GM12878 (cell line): Measurements from ENCODE around the gene KLHL30. TPM values are rescaled to one million over a fixed set of nuclear protein-coding genes. Genes with fewer than 3 reads are reported as not detected.

Source experiments
- ATAC-seq: fragments of 200-7000 bp; cut with Tn5 transposase; 3 replicates; pipeline ENCODE4 v1.9.1; 2020; ENCODE audit warnings: mild to moderate bottlenecking, moderate library complexity
- BruUV-seq: library from RNA; stranded (reverse); fragments of 400-500 nt; replicated peaks from 2 replicates; lab custom pipeline; 2021; lab: Mats Ljungman, UMichigan
- CTCF ChIA-PET: fragments of 300-600 bp; sonication (Branson Sonifier 250); formaldehyde crosslinking; extraction: SDS; loops from one replicate; lab custom pipeline; 2021; ENCODE audit warnings: inconsistent platforms; lab: Yijun Ruan, JAX
- POLR2A ChIA-PET: fragments of 350-600 bp; formaldehyde crosslinking; extraction: SDS; loops from one replicate; lab custom pipeline; 2021; ENCODE audit warnings: inconsistent platforms; lab: Charles Lee
- RAD21 ChIA-PET: fragments of 300-600 bp; sonication (Branson Sonifier 250); formaldehyde crosslinking; loops from one replicate; lab custom pipeline; 2023; ENCODE audit warnings: antibody characterized with exemption; ENCODE audit not compliant: unreplicated experiment; lab: Charles Lee
- SMC1A ChIA-PET: fragments of 300-600 bp; sonication (Branson Sonifier 250); formaldehyde crosslinking; loops from one replicate; lab custom pipeline; 2023; ENCODE audit not compliant: unreplicated experiment, uncharacterized antibody; lab: Charles Lee
- DNase-seq: peaks from one replicate; pipeline ENCODE4 v3.0.0-alpha.2; 2011; ENCODE audit warnings: low read depth, low spot score
- FAIRE-seq: peaks from 3 replicates; lab custom pipeline; 2011; peaks lifted over from hg19 to GRCh38; lab: Jason Lieb, UNC
- H2AFZ ChIP-seq: 2 replicates; pipeline ENCODE4 v1.6.0; 2011; ENCODE audit warnings: low read depth, low read length, control low read depth; ENCODE audit not compliant: control insufficient read depth
- H3K27ac ChIP-seq: 2 replicates; pipeline ENCODE4 v1.5.1; 2011; ENCODE audit warnings: control low read depth; ENCODE audit not compliant: control insufficient read depth, insufficient read depth
- H3K27me3 ChIP-seq, 2 experiments: replicated peaks in 1 of 2; 2 replicates each; pipeline versions ENCODE4 v1.6.0 to v1.6.1; 2011; ENCODE audit warnings: low read length in 1 of 2; ENCODE audit not compliant: control insufficient read depth in 2 of 2, insufficient read depth in 2 of 2
- H3K36me3 ChIP-seq, 2 experiments: 2 replicates each; pipeline ENCODE4 v1.5.1; 2011; ENCODE audit warnings: low read length in 1 of 2; ENCODE audit not compliant: control insufficient read depth in 2 of 2, insufficient read depth in 2 of 2
- H3K4me1 ChIP-seq: 2 replicates; pipeline ENCODE4 v1.6.1; 2011; ENCODE audit warnings: mild to moderate bottlenecking, low read length, moderate library complexity, mixed read lengths; ENCODE audit not compliant: control insufficient read depth, insufficient read depth
- H3K4me2 ChIP-seq: 2 replicates; pipeline ENCODE4 v1.6.0; 2011; ENCODE audit warnings: control low read depth; ENCODE audit not compliant: control insufficient read depth, insufficient read depth
- H3K4me3 ChIP-seq: fragments of 200-600 bp; sonication (generic); 2 replicates; pipeline ENCODE4 v1.5.1; 2016
- H3K79me2 ChIP-seq: 2 replicates; pipeline ENCODE4 v1.6.0; 2011; ENCODE audit warnings: low read length; ENCODE audit not compliant: control insufficient read depth, insufficient read depth
- H3K9ac ChIP-seq: 2 replicates; pipeline ENCODE4 v1.8.0; 2011; ENCODE audit warnings: low read length, control low read depth, mixed read lengths; ENCODE audit not compliant: control insufficient read depth, insufficient read depth
- H3K9me3 ChIP-seq: replicated peaks from 3 replicates; pipeline ENCODE4 v1.5.1; 2011; ENCODE audit warnings: mild to moderate bottlenecking, low read length; ENCODE audit not compliant: control insufficient read depth, insufficient read depth
- H4K20me1 ChIP-seq: 2 replicates; pipeline ENCODE4 v1.6.0; 2011; ENCODE audit not compliant: control insufficient read depth, insufficient read depth
- ATF7 ChIP-seq: fragments of 450-650 bp; IDR thresholded peaks from 2 replicates; pipeline ENCODE4 v1.6.1; 2016; ENCODE audit warnings: low read depth, mild to moderate bottlenecking
- BCL3 ChIP-seq: IDR thresholded peaks from 2 replicates; pipeline ENCODE4 v1.6.1; 2011; ENCODE audit warnings: borderline replicate concordance, low read depth, mild to moderate bottlenecking, moderate library complexity, low read length; ENCODE audit not compliant: insufficient read depth, poor library complexity, severe bottlenecking
- BMI1 ChIP-seq: fragments of 450-650 bp; IDR thresholded peaks from 2 replicates; pipeline ENCODE4 v1.6.1; 2016; ENCODE audit warnings: mild to moderate bottlenecking, moderate library complexity, borderline replicate concordance
- BRCA1 ChIP-seq: IDR thresholded peaks from 2 replicates; pipeline ENCODE4 v1.6.1; 2011; ENCODE audit warnings: low read depth, low read length, improper control_type of control experiment
- CREB1 ChIP-seq: IDR thresholded peaks from 2 replicates; pipeline ENCODE4 v1.6.1; 2012; ENCODE audit warnings: low read depth, mild to moderate bottlenecking, inconsistent platforms
- ETV6 ChIP-seq, 2 experiments: fragments of 450-650 bp in 1 of 2; IDR thresholded peaks in 1 of 2; conservative IDR thresholded peaks in 1 of 2; 2 replicates each; pipeline ENCODE4 v1.6.1; 2014; ENCODE audit warnings: antibody characterized with exemption in 1 of 2, borderline replicate concordance in 1 of 2, low read depth in 1 of 2, mild to moderate bottlenecking in 1 of 2, moderate library complexity in 1 of 2
- EZH2 ChIP-seq: IDR thresholded peaks from 2 replicates; pipeline ENCODE4 v1.6.1; 2012; ENCODE audit warnings: low read depth, mild to moderate bottlenecking, control low read depth, inconsistent platforms, low read length, borderline replicate concordance; ENCODE audit not compliant: control insufficient read depth
- MYC ChIP-seq: IDR thresholded peaks from 2 replicates; pipeline ENCODE4 v1.6.1; 2011; ENCODE audit warnings: mild to moderate bottlenecking, low read length, moderate library complexity, inconsistent platforms; ENCODE audit not compliant: insufficient read depth, insufficient replicate concordance, insufficient read length, severe bottlenecking
- NR2C2 ChIP-seq: IDR thresholded peaks from 2 replicates; pipeline ENCODE4 v1.6.1; 2011; ENCODE audit warnings: borderline replicate concordance, low read depth; ENCODE audit not compliant: control insufficient read depth, insufficient read length
- POLR2AphosphoS5 ChIP-seq: IDR thresholded peaks from 2 replicates; pipeline ENCODE4 v1.6.1; 2011; ENCODE audit warnings: mild to moderate bottlenecking, low read length, inconsistent platforms
- POU2F2 ChIP-seq: IDR thresholded peaks from 3 replicates; pipeline ENCODE4 v1.6.1; 2011; ENCODE audit warnings: low read depth, mild to moderate bottlenecking, low read length, borderline replicate concordance
- SKIL ChIP-seq: fragments of 450-650 bp; IDR thresholded peaks from 2 replicates; pipeline ENCODE4 v1.6.1; 2017; ENCODE audit warnings: mild to moderate bottlenecking, low read depth, inconsistent platforms; ENCODE audit not compliant: poor library complexity, severe bottlenecking
- TBL1XR1 ChIP-seq: IDR thresholded peaks from 2 replicates; pipeline ENCODE4 v1.6.1; 2012; ENCODE audit warnings: low read depth, low read length, improper control_type of control experiment
- ZBED1 ChIP-seq: IDR thresholded peaks from 2 replicates; pipeline ENCODE4 v1.6.1; 2016; ENCODE audit warnings: borderline replicate concordance
- ZZZ3 ChIP-seq: IDR thresholded peaks from 2 replicates; pipeline ENCODE4 v1.6.1; 2011; ENCODE audit warnings: low read depth; ENCODE audit not compliant: control insufficient read depth, insufficient read length
- WGBS: methylation state at CpG from one replicate; pipeline ENCODE4 v1.1.6; 2016; ENCODE audit warnings: low lambda C conversion rate; ENCODE audit not compliant: insufficient replicate concordance, insufficient coverage; ENCODE audit errors: missing lambda C conversion rate; 5-methylcytosine and 5-hydroxymethylcytosine counted together
- in situ Hi-C: fragments of 300-500 bp; cut with MboI; formaldehyde crosslinking; loops from 9 replicates; pipeline ENCODE4 v1.14.3; 2018; ENCODE audit warnings: mixed read lengths
- intact Hi-C: fragments of 100-400 bp; cut with micrococcal nuclease; formaldehyde crosslinking; loops from one replicate; pipeline ENCODE4 v1.14.2; 2022; ENCODE audit not compliant: unreplicated experiment
- polyA plus RNA-seq, 11 experiments: library from polyadenylated mRNA; depleted of rRNA in 4 of 11; unstranded in 6 of 11; stranded (reverse) in 5 of 11; fragments of >200 nt; fragmentation: Nextera tagmentation in 4 of 11; fragmentation: Illumina TruSeq in 1 of 11; extraction: Ambion mirVana in 4 of 11; extraction: Trizol in 1 of 11; gene quantifications; 1 replicate in 1 of 11; 2 replicates in 10 of 11; pipeline versions ENCODE4 v1.2.1 to v1.2.3, GENCODE V29; 2011 to 2016; ENCODE audit warnings: inconsistent platforms in 2 of 11, missing spikeins in 2 of 11, low read depth in 1 of 11
- total RNA-seq, 4 experiments: library from RNA; depleted of rRNA in 3 of 4; stranded (reverse); fragments of >200 nt in 3 of 4; fragmentation: Illumina TruSeq in 1 of 4; extraction: Trizol in 1 of 4; gene quantifications; 2 replicates each; pipeline versions ENCODE4 v1.2.1 to v1.2.3, GENCODE V29; 2013 to 2021

Gene KLHL30
- total and polyA plus RNA-seq, 10 of the 15 experiments (the other 5 are each of a cell fraction or from before 2014, with no cell fraction given) = 0.03 TPM; not detected in 9

- Histone ChIP-seq H4K20me1 (no peaks in the 10 kb centered on the region), H2AFZ (no peak overlapping the region), H3K36me3 (no peaks in the 10 kb centered on the region), H3K4me1 (peaks cover 21% of the 10 kb centered on the region), H3K27ac (no peak overlapping the region), H3K9me3 (no peaks in the 10 kb centered on the region; the same call in 2 of the 3 replicates), H3K79me2 (no peaks in the 10 kb centered on the region), H3K27me3 (no peaks in the 10 kb centered on the region), H3K4me3 (no peak overlapping the region), H3K4me2 (no peak overlapping the region), H3K9ac (no peak overlapping the region)
- intact Hi-C loops = loop anchor here (5.0 kb wide), 1 partner anchor 43 kb away; the partner anchor contains the start of gene SCLY
- DNase-seq (no peak), ATAC-seq (no peak), FAIRE-seq (no peak)
- ChIA-PET RAD21 (interaction anchor here (0.8 to 2.0 kb wide), 3 partner anchors 45 to 247 kb away, joined by 3 to 7 read pairs (median 5); partner anchors contain the start of gene SCLY), SMC1A (interaction anchor here (0.5 to 1.4 kb wide), 3 partner anchors 39 to 183 kb away, joined by 3 to 5 read pairs (median 3); no protein-coding TSS in a partner anchor), POLR2A (interaction anchor here (0.7 kb wide), 2 partner anchors 380 to 393 kb away, joined by 3 to 5 read pairs; no protein-coding TSS in a partner anchor), CTCF (interaction anchor here (0.9 to 4.4 kb wide), 5 partner anchors 33 to 202 kb away, joined by 3 to 41 read pairs (median 5); no protein-coding TSS in a partner anchor)
- 91% methylated on average over 28 of the region's 28 CpGs for WGBS
- no TSS peak for BruUV-seq
- in situ Hi-C loops = no loop called here
- TF ChIP-seq ZZZ3 (no peak), POLR2AphosphoS5 (no peak), TBL1XR1 (no peak), ETV6 (conservative IDR thresholded peaks at IDR 0.05 in 1 of 2, IDR thresholded peaks at IDR 0.05 in 1 of 2; ENCODE audit: borderline replicate concordance in 1 of 2, low read depth in 1 of 2) (no peak), ATF7 (no peak), NR2C2 (no peak), BCL3 (no peak), MYC (no peak), BMI1 (no peak), BRCA1 (no peak), POU2F2 (no peak), EZH2 (no peak), SKIL (no peak), CREB1 (no peak), ZBED1 (no peak)
These were observed 32.7 kb upstream of the KLHL30 start for GRCh38 chr2:238105506-238106338.
